Heart right ventricle (tissue), 16 donors: ENCODE results near the gene ALPL. TPM values are rescaled to one million over a fixed set of nuclear protein-coding genes. Genes with fewer than 3 reads are reported as not detected.
A peak's percentile ranks its signal among the peaks of the same experiment; 100 is the strongest.

ENCODE experiments used
- ATAC-seq, 8 donors: fragments of 200-7000 bp; cut with Tn5 transposase; one replicate each; pipeline ENCODE4 v1.9.1; 2020; ENCODE audit warnings: mild to moderate bottlenecking in 8 of 8, moderate library complexity in 8 of 8, moderate number of reproducible peaks in 1 of 8
- DNase-seq, 2 donors: peaks; one replicate each; pipeline ENCODE4 v3.0.0-alpha.2; 2020
- H3K27ac ChIP-seq, 10 donors: fragments of 200-600 bp; sonication (generic) in 2 of 10; one replicate each; pipeline versions ENCODE4 v1.5.0 to v1.8.0; 2020 to 2022; ENCODE audit warnings: mild to moderate bottlenecking in 3 of 10
- H3K27me3 ChIP-seq, 7 donors: fragments of 200-600 bp; one replicate each; pipeline ENCODE4 v1.8.0; 2021 to 2022; ENCODE audit warnings: mild to moderate bottlenecking in 2 of 7
- H3K36me3 ChIP-seq, 9 donors: fragments of 200-600 bp; sonication (generic) in 1 of 9; one replicate each; pipeline versions ENCODE4 v1.5.0 to v1.8.0; 2020 to 2022; ENCODE audit warnings: mild to moderate bottlenecking in 2 of 9
- H3K4me1 ChIP-seq, 9 donors: fragments of 200-600 bp; sonication (generic) in 1 of 9; one replicate each; pipeline versions ENCODE4 v1.5.0 to v1.8.0; 2020 to 2022; ENCODE audit warnings: mild to moderate bottlenecking in 4 of 9
- H3K4me3 ChIP-seq, 10 donors: fragments of 200-600 bp; sonication (generic) in 2 of 10; one replicate each; pipeline versions ENCODE4 v1.5.0 to v1.8.0; 2020 to 2022; ENCODE audit warnings: mild to moderate bottlenecking in 7 of 10, moderate library complexity in 2 of 10
- H3K9me3 ChIP-seq, 11 donors: fragments of 200-600 bp in 10 of 11; sonication (generic) in 2 of 11; one replicate each; pipeline versions ENCODE4 v1.5.0 to v1.8.0; 2013 to 2022; ENCODE audit warnings: mild to moderate bottlenecking in 2 of 11, control low read depth in 1 of 11, moderate library complexity in 1 of 11
- WGBS, 2 donors: extraction: QIAGEN DNeasy Blood & Tissue Kit; methylation state at CpG; one replicate each; pipeline ENCODE4 v1.1.7; 2013; ENCODE audit warnings: inconsistent platforms in 1 of 2; 5-methylcytosine and 5-hydroxymethylcytosine counted together
- intact Hi-C, 10 donors: fragments of 100-400 bp; cut with DNase I; formaldehyde crosslinking; loops; one replicate each; pipeline versions ENCODE4 v1.11.1 to v1.14.2; 2022
- polyA plus RNA-seq, 2 donors: library from polyadenylated mRNA; stranded (reverse); fragments of 200-250 nt; gene quantifications; one replicate each; pipeline ENCODE4 v1.2.3, GENCODE V29; 2013
- total RNA-seq, 10 donors: library from RNA; stranded (reverse); fragmentation: NEBNext Ultra II Directional in 3 of 10; extraction: Animal tissue kit (Norgen Biotek cat#: 25700) in 3 of 10; gene quantifications; one replicate each; pipeline versions ENCODE4 v1.2.1 to v1.2.4, GENCODE V29; 2021 to 2023
- TF ChIP-seq, protein P1 (sequence below), 9 donors: fragments of 200-600 bp; sonication (generic) in 2 of 9; IDR thresholded peaks; one replicate each; pipeline versions ENCODE4 v1.5.0 to v1.8.0; 2021 to 2022; ENCODE audit warnings: antibody characterized with exemption in 9 of 9, mild to moderate bottlenecking in 5 of 9, moderate library complexity in 1 of 9
- donor health status: Arrhythmogenic right ventricular cardiomyopathy.
- donor health status: ischemic (EF 13 %, LVEDD 7.1; RV severe dilation, severe dysfunction).
- donor health status: healthy with polysubstance abuse.
- donor health status: DM: no; HTN: yes; CAD: no.
- donor health status: DM: no; HTN: no; CAD: no.
- donor health status: ischemic (EF 25% LVEDD 6.9; RV normal size, moderate dysfunction).
- donor health status: ischemic (EF 25% LVEDD 5.7; RV mildly dilated, moderate dysfunction).
- donor health status: healthy.
- donor health status: DM: yes; HTN: yes; CAD: no.
- donor health status: Ischemic cardiomyopathy.
- donor health status: ischemic (EF 35%, LVEDD 5.7; RV mildly dilated, moderate dysfunction).
- donor health status: nonischemic (EF 11% LVEDD 7.7; RV severe dilation, severe dysfunction).
- donor health status: DM: yes; HTN: yes; CAD: no.
- donor health status: PGD.
- donor health status: ischemic (EF 29% LVEDD 5.4; RV normal size, mild dysfunction).
- donor health status: nonischemic (EF 23%, LVEDD 6.1; RV moderate dilation, normal function).

The ALPL gene
- total and polyA plus RNA-seq, 12 donors, result 7.1 to 21.1 (median 9.3) TPM

- Histone ChIP-seq H3K4me3 (no peak overlapping the region), H3K27ac (no peak overlapping the region), H3K4me1 (peaks cover 0 to 25% (median 7%) of the 10 kb centered on the region in 9 donors), H3K27me3 (peaks cover 0 to 48% (median 32%) of the 10 kb centered on the region in 7 donors), H3K36me3 (no peaks in the 10 kb centered on the region), H3K9me3 (no peaks in the 10 kb centered on the region)
- WGBS, 2 donors, result 81 to 87% methylated on average over 7 of the region's 7 CpGs
- ATAC-seq (no peak), DNase-seq (no peak)
- intact Hi-C loops, result no loop called here
- TF ChIP-seq, protein P1, sequence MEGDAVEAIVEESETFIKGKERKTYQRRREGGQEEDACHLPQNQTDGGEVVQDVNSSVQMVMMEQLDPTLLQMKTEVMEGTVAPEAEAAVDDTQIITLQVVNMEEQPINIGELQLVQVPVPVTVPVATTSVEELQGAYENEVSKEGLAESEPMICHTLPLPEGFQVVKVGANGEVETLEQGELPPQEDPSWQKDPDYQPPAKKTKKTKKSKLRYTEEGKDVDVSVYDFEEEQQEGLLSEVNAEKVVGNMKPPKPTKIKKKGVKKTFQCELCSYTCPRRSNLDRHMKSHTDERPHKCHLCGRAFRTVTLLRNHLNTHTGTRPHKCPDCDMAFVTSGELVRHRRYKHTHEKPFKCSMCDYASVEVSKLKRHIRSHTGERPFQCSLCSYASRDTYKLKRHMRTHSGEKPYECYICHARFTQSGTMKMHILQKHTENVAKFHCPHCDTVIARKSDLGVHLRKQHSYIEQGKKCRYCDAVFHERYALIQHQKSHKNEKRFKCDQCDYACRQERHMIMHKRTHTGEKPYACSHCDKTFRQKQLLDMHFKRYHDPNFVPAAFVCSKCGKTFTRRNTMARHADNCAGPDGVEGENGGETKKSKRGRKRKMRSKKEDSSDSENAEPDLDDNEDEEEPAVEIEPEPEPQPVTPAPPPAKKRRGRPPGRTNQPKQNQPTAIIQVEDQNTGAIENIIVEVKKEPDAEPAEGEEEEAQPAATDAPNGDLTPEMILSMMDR (IDR thresholded peaks at IDR 0.05), result no peak
These were observed 111.8 kb downstream of the ALPL start for GRCh38 chr1:21621051-21621450.

DNA sequence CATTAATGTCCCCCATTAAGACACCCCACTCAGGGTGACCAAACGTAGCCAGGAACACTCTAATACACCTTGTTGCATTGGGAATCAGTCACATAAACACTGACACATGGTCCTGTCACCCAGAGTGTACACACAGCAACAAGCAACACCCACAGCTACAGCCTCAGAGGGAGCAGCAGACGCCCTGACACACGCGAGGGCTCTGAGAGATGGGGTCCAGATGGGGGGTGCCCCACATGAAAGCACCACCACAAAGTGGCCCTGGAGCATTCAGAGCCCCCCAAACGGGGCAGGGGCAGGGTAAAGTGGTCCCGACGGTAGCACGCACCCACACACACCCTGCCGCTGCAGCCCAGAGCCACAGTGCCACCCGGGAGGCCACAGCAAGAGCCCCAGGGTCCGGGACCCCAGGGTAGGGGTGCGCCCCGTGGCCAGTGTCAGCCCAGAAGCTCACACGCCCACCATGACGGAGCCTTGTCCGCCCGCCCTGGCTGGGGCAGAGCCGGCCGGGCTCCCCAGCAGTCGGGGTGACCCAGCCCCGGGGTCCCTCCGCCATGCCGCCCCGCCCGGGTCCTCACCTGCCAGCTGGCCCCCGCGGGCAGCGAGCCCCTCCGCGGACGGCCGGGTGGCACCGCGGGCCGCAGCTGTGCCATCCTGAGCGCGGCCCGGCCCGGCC is 112.7 kb downstream of the ALPL start:
- TF ChIP-seq, protein P1 (IDR thresholded peaks at IDR 0.05), result no peak
- ATAC-seq, result no peak
- Histone ChIP-seq H3K4me1 (peaks cover 0 to 25% (median 7%) of the 10 kb centered on the region in 9 donors), H3K27me3 (peaks cover 0 to 48% (median 35%) of the 10 kb centered on the region in 7 donors), H3K27ac (no peak overlapping the region), H3K4me3 (no peak overlapping the region), H3K36me3 (no peaks in the 10 kb centered on the region), H3K9me3 (no peaks in the 10 kb centered on the region)
- DNase-seq, result no peak
- intact Hi-C loops, result no loop called here
- 26 to 33% methylated on average over 32 to 39 of the region's 39 CpGs for WGBS, 2 donors

GRCh38 chr1:21622466-21623315 is 113.5 kb downstream of the ALPL start:
- Histone ChIP-seq H3K27ac (no peak overlapping the region), H3K4me3 (peak overlapping the region in 5 of 10 donors; percentile 15 to 26 (median 18)), H3K27me3 (peaks cover 0 to 48% (median 38%) of the 10 kb centered on the region in 7 donors), H3K9me3 (no peaks in the 10 kb centered on the region), H3K4me1 (peaks cover 0 to 25% (median 7%) of the 10 kb centered on the region in 9 donors), H3K36me3 (no peaks in the 10 kb centered on the region)
- TF ChIP-seq, protein P1 (IDR thresholded peaks at IDR 0.05), result no peak
- ATAC-seq (peak in 3 of 8 donors; percentile 25 to 55 (median 43)), DNase-seq (peak in 1 of 2 donors; percentile 39)
- WGBS, 2 donors, result 12 to 14% methylated on average over 43 to 62 of the region's 62 CpGs
- intact Hi-C loops, result no loop called here

DNA sequence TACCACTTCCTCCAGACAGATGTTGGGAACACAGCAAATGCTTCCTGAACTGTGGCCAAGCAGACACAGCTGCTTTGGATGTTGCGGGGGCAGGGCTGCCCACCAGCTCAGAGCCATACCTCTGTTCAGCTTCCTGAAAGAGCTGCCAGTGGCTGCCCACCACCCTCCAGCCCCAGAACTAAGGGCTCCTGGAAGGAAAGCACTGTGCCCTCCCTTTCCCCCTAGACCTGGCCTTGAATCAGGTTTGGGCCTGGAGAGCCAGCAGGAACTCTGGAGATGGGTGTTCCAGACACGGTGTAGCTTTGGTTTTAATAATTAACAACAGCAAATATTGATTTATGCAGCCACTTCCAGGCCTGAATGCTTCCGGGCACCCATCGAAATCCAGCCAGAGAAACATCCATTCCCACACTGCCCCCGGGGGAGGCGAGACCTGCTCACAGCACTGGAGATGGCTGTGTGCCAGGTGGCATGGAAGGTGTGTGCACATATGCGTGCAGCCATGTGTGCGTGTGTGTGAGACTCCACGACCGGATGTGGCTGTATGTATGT is 114.3 kb downstream of the ALPL start:
- peaks cover 0 to 25% (median 7%) of the 10 kb centered on the region in 9 donors for H3K4me1 ChIP-seq
- no peak overlapping the region for H3K27ac ChIP-seq
- H3K36me3 ChIP-seq, result no peaks in the 10 kb centered on the region
- DNase-seq (no peak), ATAC-seq (no peak)
- H3K4me3 ChIP-seq, result no peak overlapping the region
- H3K27me3 ChIP-seq, result peaks cover 0 to 48% (median 36%) of the 10 kb centered on the region in 7 donors
- intact Hi-C loops, result no loop called here
- 85 to 89% methylated on average over 10 of the region's 10 CpGs for WGBS, 2 donors
- no peaks in the 10 kb centered on the region for H3K9me3 ChIP-seq
- TF ChIP-seq, protein P1 (IDR thresholded peaks at IDR 0.05), result no peak
